WTC11 (cell line): Measurements from ENCODE around the gene SLC5A10.

ENCODE experiments used
- FOXP1 ChIP-seq: sonication (generic); formaldehyde crosslinking; IDR thresholded peaks from 2 replicates; pipeline ENCODE4 v1.8.0; 2022; ENCODE audit warnings: missing genetic modification reagents, mild to moderate bottlenecking, moderate library complexity, borderline replicate concordance
- NR1H2 ChIP-seq: sonication (generic); formaldehyde crosslinking; IDR thresholded peaks from 2 replicates; pipeline ENCODE4 v1.9.0; 2021; ENCODE audit warnings: mild to moderate bottlenecking, moderate library complexity, missing genetic modification reagents
- SMAD3 ChIP-seq: sonication (generic); formaldehyde crosslinking; IDR thresholded peaks from 2 replicates; pipeline ENCODE4 v1.8.0; 2022; ENCODE audit warnings: missing genetic modification reagents, mild to moderate bottlenecking, borderline replicate concordance
- TP53 ChIP-seq: sonication (generic); formaldehyde crosslinking; IDR thresholded peaks from 2 replicates; pipeline ENCODE4 v1.8.1; 2023; ENCODE audit warnings: mild to moderate bottlenecking, missing genetic modification reagents
- TF ChIP-seq, protein P1 (sequence below): sonication (generic); formaldehyde crosslinking; IDR thresholded peaks from 2 replicates; pipeline ENCODE4 v1.8.1; 2023; ENCODE audit warnings: mild to moderate bottlenecking, missing genetic modification reagents, moderate library complexity
- TF ChIP-seq, protein P2 (sequence below): sonication (generic); formaldehyde crosslinking; conservative IDR thresholded peaks from 2 replicates; pipeline ENCODE4 v1.8.1; 2022; ENCODE audit warnings: mild to moderate bottlenecking, missing genetic modification reagents
- TF ChIP-seq, protein P3 (sequence below): fragments of 200-600 bp; IDR thresholded peaks from 2 replicates; pipeline ENCODE4 v1.8.0; 2022; ENCODE audit warnings: antibody characterized with exemption

DNA sequence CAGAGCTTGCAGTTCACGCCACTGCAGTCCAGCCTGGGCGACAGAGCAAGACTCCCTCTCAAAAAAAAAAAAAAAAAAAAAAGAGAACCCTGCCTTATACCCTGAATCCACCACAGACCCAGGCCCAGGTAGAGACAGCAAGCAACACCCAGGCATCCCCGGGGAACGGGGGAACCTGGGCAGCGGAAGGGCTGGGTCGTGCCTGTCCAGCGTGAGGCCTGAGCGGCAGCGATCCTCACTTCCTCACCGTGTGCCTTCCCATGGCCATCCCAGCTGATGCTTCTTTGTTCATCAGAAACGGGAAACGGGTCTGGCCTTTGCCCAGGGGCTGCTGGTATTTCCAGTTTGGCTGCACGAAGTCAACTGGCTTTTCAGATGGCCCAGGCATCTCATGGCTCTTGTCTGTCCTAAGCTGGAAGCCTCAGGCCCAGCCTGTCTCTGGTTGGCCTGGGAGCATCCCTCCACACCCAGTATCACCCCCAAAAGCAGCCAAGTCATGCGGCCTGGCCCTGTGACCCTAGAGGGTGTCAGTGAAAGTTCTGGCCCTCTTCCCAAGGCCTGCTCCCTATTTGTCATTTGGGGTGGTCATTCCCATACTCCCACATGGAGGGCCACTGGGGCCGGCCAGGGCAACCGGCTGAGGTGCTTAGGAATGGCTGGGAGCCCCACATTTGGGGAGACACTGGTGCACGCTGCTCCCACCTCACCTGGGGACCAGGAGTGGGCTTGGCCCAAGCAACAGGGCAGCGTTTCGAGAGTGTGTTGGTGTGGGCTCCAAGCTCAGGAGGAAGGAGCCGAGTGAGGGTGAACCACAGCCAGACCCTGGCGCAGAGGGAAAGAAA lies 32.5 kb downstream of the SLC5A10 start:
- TF ChIP-seq, protein P1, sequence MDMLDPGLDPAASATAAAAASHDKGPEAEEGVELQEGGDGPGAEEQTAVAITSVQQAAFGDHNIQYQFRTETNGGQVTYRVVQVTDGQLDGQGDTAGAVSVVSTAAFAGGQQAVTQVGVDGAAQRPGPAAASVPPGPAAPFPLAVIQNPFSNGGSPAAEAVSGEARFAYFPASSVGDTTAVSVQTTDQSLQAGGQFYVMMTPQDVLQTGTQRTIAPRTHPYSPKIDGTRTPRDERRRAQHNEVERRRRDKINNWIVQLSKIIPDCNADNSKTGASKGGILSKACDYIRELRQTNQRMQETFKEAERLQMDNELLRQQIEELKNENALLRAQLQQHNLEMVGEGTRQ (CRISPR knock-in tag) = no peak
- TF ChIP-seq, protein P2, sequence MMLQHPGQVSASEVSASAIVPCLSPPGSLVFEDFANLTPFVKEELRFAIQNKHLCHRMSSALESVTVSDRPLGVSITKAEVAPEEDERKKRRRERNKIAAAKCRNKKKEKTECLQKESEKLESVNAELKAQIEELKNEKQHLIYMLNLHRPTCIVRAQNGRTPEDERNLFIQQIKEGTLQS (CRISPR knock-in tag) = no peak
- TF ChIP-seq NR1H2 = no peak
- no peak for TF ChIP-seq FOXP1 (CRISPR knock-in tag)
- TF ChIP-seq, protein P3, sequence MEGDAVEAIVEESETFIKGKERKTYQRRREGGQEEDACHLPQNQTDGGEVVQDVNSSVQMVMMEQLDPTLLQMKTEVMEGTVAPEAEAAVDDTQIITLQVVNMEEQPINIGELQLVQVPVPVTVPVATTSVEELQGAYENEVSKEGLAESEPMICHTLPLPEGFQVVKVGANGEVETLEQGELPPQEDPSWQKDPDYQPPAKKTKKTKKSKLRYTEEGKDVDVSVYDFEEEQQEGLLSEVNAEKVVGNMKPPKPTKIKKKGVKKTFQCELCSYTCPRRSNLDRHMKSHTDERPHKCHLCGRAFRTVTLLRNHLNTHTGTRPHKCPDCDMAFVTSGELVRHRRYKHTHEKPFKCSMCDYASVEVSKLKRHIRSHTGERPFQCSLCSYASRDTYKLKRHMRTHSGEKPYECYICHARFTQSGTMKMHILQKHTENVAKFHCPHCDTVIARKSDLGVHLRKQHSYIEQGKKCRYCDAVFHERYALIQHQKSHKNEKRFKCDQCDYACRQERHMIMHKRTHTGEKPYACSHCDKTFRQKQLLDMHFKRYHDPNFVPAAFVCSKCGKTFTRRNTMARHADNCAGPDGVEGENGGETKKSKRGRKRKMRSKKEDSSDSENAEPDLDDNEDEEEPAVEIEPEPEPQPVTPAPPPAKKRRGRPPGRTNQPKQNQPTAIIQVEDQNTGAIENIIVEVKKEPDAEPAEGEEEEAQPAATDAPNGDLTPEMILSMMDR = no peak
- no peak for TF ChIP-seq TP53 (CRISPR knock-in tag)
- TF ChIP-seq SMAD3 (CRISPR knock-in tag) = no peak
